DOHH2 (cell line): ENCODE measurements around the gene ERI2.

Experiments used
- CTCF ChIP-seq: fragments of 200-600 bp; sonication (generic); IDR thresholded peaks from one replicate; pipeline ENCODE4 v1.5.1; 2014; ENCODE audit warnings: antibody characterized with exemption, mild to moderate bottlenecking, low read depth, low read length; ENCODE audit not compliant: poor library complexity, severe bottlenecking
- EZH2phosphoT487 ChIP-seq: fragments of 200-600 bp; sonication (generic); IDR thresholded peaks from 2 replicates; pipeline ENCODE4 v1.6.1; 2017; ENCODE audit warnings: borderline replicate concordance, mild to moderate bottlenecking, antibody characterized with exemption, low read length, moderate library complexity, mixed read lengths

GRCh38 chr16:20814784-20815183, 8.5 kb upstream of the ERI2 start:
- TF ChIP-seq EZH2phosphoT487, result no peak
- TF ChIP-seq CTCF, result no peak
